Parathyroid adenoma (tissue), 2 donors: ENCODE results near the gene CUL4A.
A peak's percentile ranks its signal among the peaks of the same experiment; 100 is the strongest.

Experiments
- H2AFZ ChIP-seq: fragments of 300-600 bp; sonication (generic); one replicate; pipeline ENCODE4 v1.7.0; 2017; ENCODE audit warnings: antibody characterized with exemption, mild to moderate bottlenecking
- H3K27ac ChIP-seq: fragments of 300-600 bp; sonication (generic); one replicate; pipeline ENCODE4 v1.7.0; 2017
- H3K27me3 ChIP-seq: fragments of 300-600 bp; sonication (generic); one replicate; pipeline ENCODE4 v1.7.0; 2017; ENCODE audit warnings: low read length; ENCODE audit not compliant: control insufficient read depth, insufficient read depth
- H3K36me3 ChIP-seq: fragments of 300-600 bp; sonication (generic); one replicate; pipeline ENCODE4 v1.7.0; 2017; ENCODE audit warnings: low read length; ENCODE audit not compliant: control insufficient read depth, insufficient read depth
- H3K4me1 ChIP-seq: fragments of 300-600 bp; sonication (generic); one replicate; pipeline ENCODE4 v1.7.0; 2017; ENCODE audit warnings: control low read depth
- H3K4me2 ChIP-seq: fragments of 300-600 bp; sonication (generic); one replicate; pipeline ENCODE4 v1.7.0; 2017; ENCODE audit warnings: low read length
- H3K4me3 ChIP-seq: fragments of 300-600 bp; sonication (generic); one replicate; pipeline ENCODE4 v1.7.0; 2017; ENCODE audit warnings: low read depth, low read length
- H3K79me2 ChIP-seq: fragments of 300-600 bp; sonication (generic); one replicate; pipeline ENCODE4 v1.7.0; 2017; ENCODE audit warnings: control low read depth
- H3K9ac ChIP-seq: fragments of 300-600 bp; sonication (generic); one replicate; pipeline ENCODE4 v1.7.0; 2017; ENCODE audit warnings: mild to moderate bottlenecking
- H3K9me3 ChIP-seq: fragments of 300-600 bp; sonication (generic); one replicate; pipeline ENCODE4 v1.7.0; 2017; ENCODE audit warnings: low read length; ENCODE audit not compliant: control insufficient read depth
- TF ChIP-seq, protein P1 (sequence below): fragments of 300-600 bp; sonication (generic); IDR thresholded peaks from one replicate; pipeline ENCODE4 v1.7.0; 2017; ENCODE audit warnings: antibody characterized with exemption, mild to moderate bottlenecking
- donor health status: primary hyperparathyroidism.

Gene CUL4A

GRCh38 chr13:113283904-113284303, 74.5 kb downstream of the CUL4A start:
- no peaks in the 10 kb centered on the region for H3K36me3 ChIP-seq
- H3K4me2 ChIP-seq, result no peak overlapping the region
- TF ChIP-seq, protein P1, sequence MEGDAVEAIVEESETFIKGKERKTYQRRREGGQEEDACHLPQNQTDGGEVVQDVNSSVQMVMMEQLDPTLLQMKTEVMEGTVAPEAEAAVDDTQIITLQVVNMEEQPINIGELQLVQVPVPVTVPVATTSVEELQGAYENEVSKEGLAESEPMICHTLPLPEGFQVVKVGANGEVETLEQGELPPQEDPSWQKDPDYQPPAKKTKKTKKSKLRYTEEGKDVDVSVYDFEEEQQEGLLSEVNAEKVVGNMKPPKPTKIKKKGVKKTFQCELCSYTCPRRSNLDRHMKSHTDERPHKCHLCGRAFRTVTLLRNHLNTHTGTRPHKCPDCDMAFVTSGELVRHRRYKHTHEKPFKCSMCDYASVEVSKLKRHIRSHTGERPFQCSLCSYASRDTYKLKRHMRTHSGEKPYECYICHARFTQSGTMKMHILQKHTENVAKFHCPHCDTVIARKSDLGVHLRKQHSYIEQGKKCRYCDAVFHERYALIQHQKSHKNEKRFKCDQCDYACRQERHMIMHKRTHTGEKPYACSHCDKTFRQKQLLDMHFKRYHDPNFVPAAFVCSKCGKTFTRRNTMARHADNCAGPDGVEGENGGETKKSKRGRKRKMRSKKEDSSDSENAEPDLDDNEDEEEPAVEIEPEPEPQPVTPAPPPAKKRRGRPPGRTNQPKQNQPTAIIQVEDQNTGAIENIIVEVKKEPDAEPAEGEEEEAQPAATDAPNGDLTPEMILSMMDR, result no peak
- no peak overlapping the region for H3K9ac ChIP-seq
- no peak overlapping the region for H3K4me3 ChIP-seq
- H3K79me2 ChIP-seq, result no peaks in the 10 kb centered on the region
- H3K4me1 ChIP-seq, result no peaks in the 10 kb centered on the region
- no peak overlapping the region for H2AFZ ChIP-seq
- H3K27me3 ChIP-seq, result no peaks in the 10 kb centered on the region
- H3K27ac ChIP-seq, result no peak overlapping the region
- no peaks in the 10 kb centered on the region for H3K9me3 ChIP-seq

DNA sequence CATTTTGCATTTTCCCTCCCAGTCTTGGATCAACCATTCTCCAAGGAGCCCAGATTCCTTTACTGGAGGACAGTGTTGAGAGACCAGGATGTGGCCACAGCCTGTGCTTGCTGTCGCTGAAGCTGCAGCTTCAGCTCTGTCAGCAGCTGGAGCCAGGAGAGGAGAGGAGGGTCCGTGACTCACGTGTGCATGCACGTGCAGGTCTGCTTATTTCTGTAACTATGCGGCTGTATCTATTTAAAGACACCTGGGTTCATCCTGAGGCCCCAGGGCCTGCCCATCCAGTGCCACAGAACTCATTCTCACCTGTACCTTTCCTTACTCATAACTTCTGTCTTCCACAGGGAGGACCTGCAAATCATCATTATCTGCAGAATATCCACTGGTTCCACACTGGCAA, 79.5 kb downstream of the CUL4A start:
- Histone ChIP-seq H2AFZ (no peak overlapping the region), H3K27ac (no peak overlapping the region), H3K27me3 (no peaks in the 10 kb centered on the region), H3K4me1 (no peaks in the 10 kb centered on the region), H3K79me2 (no peaks in the 10 kb centered on the region), H3K4me2 (no peak overlapping the region), H3K36me3 (no peaks in the 10 kb centered on the region), H3K4me3 (no peak overlapping the region), H3K9me3 (no peaks in the 10 kb centered on the region), H3K9ac (no peak overlapping the region)
- TF ChIP-seq, protein P1, result no peak

- TF ChIP-seq, protein P1, result no peak
- Histone ChIP-seq H3K27me3 (no peaks in the 10 kb centered on the region), H3K9me3 (no peaks in the 10 kb centered on the region), H2AFZ (no peak overlapping the region), H3K79me2 (peaks cover 5% of the 10 kb centered on the region), H3K9ac (no peak overlapping the region), H3K4me1 (no peaks in the 10 kb centered on the region), H3K36me3 (no peaks in the 10 kb centered on the region), H3K4me3 (no peak overlapping the region), H3K4me2 (no peak overlapping the region), H3K27ac (no peak overlapping the region)
Observed at GRCh38 chr13:113291129-113291528, 81.7 kb downstream of the CUL4A start.

GRCh38 chr13:113292021-113292862, 82.8 kb downstream of the CUL4A start:
- no peaks in the 10 kb centered on the region for H3K9me3 ChIP-seq
- peaks cover 8% of the 10 kb centered on the region for H3K79me2 ChIP-seq
- peak overlapping the region; percentile 23 for H3K4me3 ChIP-seq
- no peak overlapping the region for H3K9ac ChIP-seq
- peak overlapping the region; percentile 39 for H3K4me2 ChIP-seq
- H3K27me3 ChIP-seq, result no peaks in the 10 kb centered on the region
- no peaks in the 10 kb centered on the region for H3K36me3 ChIP-seq
- TF ChIP-seq, protein P1, result no peak
- peak overlapping the region; percentile 70 for H2AFZ ChIP-seq
- peak overlapping the region; percentile 39 for H3K27ac ChIP-seq
- H3K4me1 ChIP-seq, result no peaks in the 10 kb centered on the region

GRCh38 chr13:113293686-113294085, 84.3 kb downstream of the CUL4A start:
- no peak overlapping the region for H2AFZ ChIP-seq
- TF ChIP-seq, protein P1, result no peak

More at GRCh38 chr13:113293686-113294085, 84.3 kb downstream of the CUL4A start:
- Histone ChIP-seq H3K79me2 (peaks cover 8% of the 10 kb centered on the region), H3K9me3 (no peaks in the 10 kb centered on the region), H3K4me3 (no peak overlapping the region), H3K4me2 (no peak overlapping the region), H3K9ac (no peak overlapping the region), H3K27me3 (no peaks in the 10 kb centered on the region), H3K27ac (no peak overlapping the region), H3K36me3 (no peaks in the 10 kb centered on the region), H3K4me1 (peaks cover 2% of the 10 kb centered on the region)
